Measurements from ENCODE around the gene UTF1.

DNA sequence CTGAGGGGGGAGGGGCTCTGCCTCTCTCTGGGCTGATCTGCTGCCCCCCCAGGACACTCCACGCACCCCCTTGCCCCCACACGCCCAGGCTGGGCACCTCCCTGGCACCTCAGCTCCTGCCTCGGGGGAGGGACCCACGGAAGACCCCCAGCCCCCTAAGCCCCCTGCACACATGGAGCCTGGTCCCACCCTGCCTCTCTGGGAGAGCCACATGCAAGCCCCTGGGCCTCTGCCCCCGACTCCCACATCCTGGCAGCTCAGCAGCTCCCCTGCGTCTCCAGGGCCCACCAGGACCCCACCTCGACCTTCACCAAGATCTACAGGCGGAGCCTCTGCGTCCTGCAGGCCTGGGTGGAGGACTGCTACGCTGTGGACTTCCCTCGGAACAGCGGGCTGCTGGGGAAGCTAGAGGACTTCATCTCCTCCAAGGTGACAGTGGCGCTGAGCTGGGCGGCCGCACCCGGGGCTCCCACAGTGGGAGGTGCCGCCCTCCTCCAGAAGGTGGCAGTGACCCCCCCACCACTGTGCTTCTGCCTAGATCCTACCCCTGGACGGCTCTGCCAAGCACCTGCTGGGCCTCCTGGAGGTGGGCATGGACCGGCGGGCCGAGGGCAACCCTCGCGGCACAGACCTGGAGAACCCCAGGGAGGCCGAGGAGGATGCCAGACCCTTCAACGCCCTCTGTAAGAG is 18.7 kb upstream of the UTF1 start:
- TF ChIP-seq, protein P1, sequence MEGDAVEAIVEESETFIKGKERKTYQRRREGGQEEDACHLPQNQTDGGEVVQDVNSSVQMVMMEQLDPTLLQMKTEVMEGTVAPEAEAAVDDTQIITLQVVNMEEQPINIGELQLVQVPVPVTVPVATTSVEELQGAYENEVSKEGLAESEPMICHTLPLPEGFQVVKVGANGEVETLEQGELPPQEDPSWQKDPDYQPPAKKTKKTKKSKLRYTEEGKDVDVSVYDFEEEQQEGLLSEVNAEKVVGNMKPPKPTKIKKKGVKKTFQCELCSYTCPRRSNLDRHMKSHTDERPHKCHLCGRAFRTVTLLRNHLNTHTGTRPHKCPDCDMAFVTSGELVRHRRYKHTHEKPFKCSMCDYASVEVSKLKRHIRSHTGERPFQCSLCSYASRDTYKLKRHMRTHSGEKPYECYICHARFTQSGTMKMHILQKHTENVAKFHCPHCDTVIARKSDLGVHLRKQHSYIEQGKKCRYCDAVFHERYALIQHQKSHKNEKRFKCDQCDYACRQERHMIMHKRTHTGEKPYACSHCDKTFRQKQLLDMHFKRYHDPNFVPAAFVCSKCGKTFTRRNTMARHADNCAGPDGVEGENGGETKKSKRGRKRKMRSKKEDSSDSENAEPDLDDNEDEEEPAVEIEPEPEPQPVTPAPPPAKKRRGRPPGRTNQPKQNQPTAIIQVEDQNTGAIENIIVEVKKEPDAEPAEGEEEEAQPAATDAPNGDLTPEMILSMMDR (IDR thresholded peaks at IDR 0.05): no peak
- TF ChIP-seq EP300 (IDR thresholded peaks at IDR 0.05) (no peak), POLR2A (IDR thresholded peaks at IDR 0.05) (no peak)
